ENCODE measurements around the gene IRF2. TPM values are rescaled to one million over a fixed set of nuclear protein-coding genes. Genes with fewer than 3 reads are reported as not detected.
A peak's percentile ranks its signal among the peaks of the same experiment; 100 is the strongest.

Gene IRF2
- total RNA-seq, 2 experiments from 2014 or later, result 59.7 to 65.3 TPM

GRCh38 chr4:184404047-184404446, 70.3 kb downstream of the IRF2 start:
- peaks cover 22% of the 10 kb centered on the region for H3K4me1 Mint-ChIP-seq (ENCODE audit: low read depth)
- ChIA-PET CTCF (no interaction called here), POLR2A (no interaction called here)
- H3K4me3 Mint-ChIP-seq, result no peak overlapping the region
- no peaks in the 10 kb centered on the region for H3K9me3 Mint-ChIP-seq (ENCODE audit: insufficient read depth)
- H3K27ac Mint-ChIP-seq, result no peak overlapping the region
- ATAC-seq, result no peak
- peaks cover 80% of the 10 kb centered on the region for H3K36me3 Mint-ChIP-seq (ENCODE audit: low read depth)
- H3K27me3 Mint-ChIP-seq (ENCODE audit: low read depth), result no peaks in the 10 kb centered on the region
- no peak for DNase-seq

DNA sequence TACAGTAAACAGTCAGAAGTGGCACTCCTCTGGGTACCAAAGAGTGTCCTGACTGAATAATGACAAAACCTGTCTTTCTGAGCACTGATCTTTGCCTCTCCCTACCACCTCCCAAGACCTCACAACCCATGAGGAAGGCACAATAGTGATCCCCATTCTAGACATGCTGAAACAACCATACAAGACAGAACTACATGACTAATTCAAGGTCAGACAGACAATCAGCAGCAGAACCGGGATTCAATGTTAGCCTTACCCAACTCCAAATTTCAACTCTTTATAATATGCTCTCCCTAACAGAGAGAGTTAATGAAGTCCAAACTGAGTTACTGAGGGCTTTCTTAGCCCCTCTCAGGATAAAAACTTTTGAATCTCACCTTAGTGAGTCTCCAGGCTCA, 71.0 kb downstream of the IRF2 start:
- Mint-ChIP-seq H3K4me1 (ENCODE audit: low read depth) (peaks cover 15% of the 10 kb centered on the region), H3K36me3 (ENCODE audit: low read depth) (peaks cover 80% of the 10 kb centered on the region), H3K27me3 (ENCODE audit: low read depth) (no peaks in the 10 kb centered on the region), H3K9me3 (ENCODE audit: insufficient read depth) (no peaks in the 10 kb centered on the region), H3K27ac (no peak overlapping the region), H3K4me3 (no peak overlapping the region)
- ATAC-seq (no peak), DNase-seq (no peak)
- CTCF ChIA-PET, result no interaction called here
- POLR2A ChIA-PET, result no interaction called here

- ATAC-seq, result no peak
- Mint-ChIP-seq H3K27me3 (ENCODE audit: low read depth) (no peaks in the 10 kb centered on the region), H3K4me1 (ENCODE audit: low read depth) (peaks cover 10% of the 10 kb centered on the region), H3K9me3 (ENCODE audit: insufficient read depth) (no peaks in the 10 kb centered on the region), H3K4me3 (no peak overlapping the region), H3K36me3 (ENCODE audit: low read depth) (peaks cover 79% of the 10 kb centered on the region), H3K27ac (no peak overlapping the region)
- ChIA-PET POLR2A (no interaction called here), CTCF (no interaction called here)
- DNase-seq, result no peak
Measured at GRCh38 chr4:184402740-184403383, 71.5 kb downstream of the IRF2 start.

DNA sequence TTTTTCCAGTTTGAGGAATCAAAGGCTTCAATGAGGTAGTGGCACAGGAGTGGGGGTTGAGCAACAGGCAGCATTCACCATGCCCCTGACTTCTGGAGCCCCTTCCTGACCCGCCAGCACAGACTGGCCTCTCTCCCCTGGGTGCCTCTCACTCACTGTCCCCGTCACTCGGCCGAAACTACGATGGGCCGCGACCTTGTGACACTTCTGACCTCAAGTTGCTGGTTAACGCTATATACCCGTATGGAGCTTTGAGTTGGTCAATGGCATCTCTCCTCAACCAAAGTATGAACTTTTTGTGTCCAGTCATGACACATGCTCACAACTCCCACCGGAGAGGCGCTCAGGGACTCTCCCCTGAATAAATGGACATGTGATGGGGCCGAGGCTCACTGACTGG, 72.1 kb downstream of the IRF2 start:
- Mint-ChIP-seq H3K4me3 (no peak overlapping the region), H3K27me3 (ENCODE audit: low read depth) (no peaks in the 10 kb centered on the region), H3K9me3 (ENCODE audit: insufficient read depth) (no peaks in the 10 kb centered on the region), H3K36me3 (ENCODE audit: low read depth) (peaks cover 79% of the 10 kb centered on the region), H3K27ac (no peak overlapping the region), H3K4me1 (ENCODE audit: low read depth) (peaks cover 13% of the 10 kb centered on the region)
- DNase-seq (no peak), ATAC-seq (no peak)
- ChIA-PET POLR2A (no interaction called here), CTCF (no interaction called here)

GRCh38 chr4:184401397-184402171, 72.8 kb downstream of the IRF2 start:
- H3K27ac Mint-ChIP-seq, result peak overlapping the region; percentile 16
- DNase-seq (no peak), ATAC-seq (no peak)
- H3K27me3 Mint-ChIP-seq (ENCODE audit: low read depth), result no peaks in the 10 kb centered on the region
- no peaks in the 10 kb centered on the region for H3K9me3 Mint-ChIP-seq (ENCODE audit: insufficient read depth)
- CTCF ChIA-PET, result no interaction called here
- H3K4me3 Mint-ChIP-seq, result no peak overlapping the region
- POLR2A ChIA-PET, result no interaction called here
- peaks cover 12% of the 10 kb centered on the region for H3K4me1 Mint-ChIP-seq (ENCODE audit: low read depth)
- H3K36me3 Mint-ChIP-seq (ENCODE audit: low read depth), result peaks cover 79% of the 10 kb centered on the region

- H3K9me3 Mint-ChIP-seq (ENCODE audit: insufficient read depth), result no peaks in the 10 kb centered on the region
- CTCF ChIA-PET, result no interaction called here
- no peak overlapping the region for H3K4me3 Mint-ChIP-seq
- no peak for DNase-seq
- peaks cover 84% of the 10 kb centered on the region for H3K36me3 Mint-ChIP-seq (ENCODE audit: low read depth)
- H3K27me3 Mint-ChIP-seq (ENCODE audit: low read depth), result no peaks in the 10 kb centered on the region
- H3K4me1 Mint-ChIP-seq (ENCODE audit: low read depth), result peaks cover 14% of the 10 kb centered on the region
- H3K27ac Mint-ChIP-seq, result peak overlapping the region; percentile 16
- POLR2A ChIA-PET, result no interaction called here
- no peak for ATAC-seq
Measured at GRCh38 chr4:184400891-184401290, 73.5 kb downstream of the IRF2 start.

DNA sequence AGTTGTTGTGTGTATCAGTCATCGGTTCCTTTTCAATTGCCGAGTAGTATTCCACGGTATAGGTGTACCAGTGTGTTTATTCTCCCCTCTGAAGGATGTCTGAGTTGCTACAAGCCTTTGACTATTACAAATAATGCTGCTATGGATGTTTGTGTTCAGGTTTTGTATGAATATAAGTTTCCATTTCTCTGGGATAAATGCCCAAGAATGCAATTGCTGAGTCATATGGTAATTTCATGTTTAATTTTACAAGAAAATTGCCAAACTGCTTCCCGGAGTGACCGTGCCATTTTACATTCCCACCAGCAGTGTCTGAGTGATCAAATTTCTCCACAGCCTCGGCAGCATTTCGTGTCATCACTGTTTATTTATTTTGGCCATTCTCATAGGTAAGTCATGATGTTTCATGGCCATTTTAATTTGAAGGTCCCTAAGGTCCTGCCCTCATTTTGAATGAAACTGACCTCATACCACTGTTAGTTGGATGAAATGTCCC, 73.9 kb downstream of the IRF2 start:
- ChIA-PET CTCF (no interaction called here), POLR2A (no interaction called here)
- Mint-ChIP-seq H3K27me3 (ENCODE audit: low read depth) (no peaks in the 10 kb centered on the region), H3K9me3 (ENCODE audit: insufficient read depth) (no peaks in the 10 kb centered on the region), H3K36me3 (ENCODE audit: low read depth) (peaks cover 84% of the 10 kb centered on the region), H3K4me3 (no peak overlapping the region), H3K27ac (no peak overlapping the region), H3K4me1 (ENCODE audit: low read depth) (peaks cover 16% of the 10 kb centered on the region)
- DNase-seq, result no peak
- ATAC-seq, result no peak

DNA sequence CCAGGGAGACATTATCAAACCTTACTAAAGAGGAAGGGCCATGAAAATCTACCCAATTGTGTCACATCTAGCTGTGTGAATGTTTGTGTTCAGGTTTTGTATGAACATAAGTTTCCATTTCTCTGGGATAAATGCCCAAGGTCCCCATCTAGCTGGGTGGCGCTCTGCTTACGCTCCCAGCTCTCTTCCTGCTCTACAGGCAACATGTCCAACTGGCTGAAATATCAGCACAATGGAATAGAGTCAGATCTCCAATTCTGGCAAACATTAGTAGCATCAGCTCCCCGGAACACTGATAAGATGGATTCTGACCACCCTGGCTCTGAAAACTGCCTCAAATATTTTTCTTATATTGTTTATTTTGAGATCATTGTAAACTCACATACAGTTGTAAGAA, 74.8 kb downstream of the IRF2 start:
- POLR2A ChIA-PET, result no interaction called here
- no peak for DNase-seq
- Mint-ChIP-seq H3K9me3 (ENCODE audit: insufficient read depth) (no peaks in the 10 kb centered on the region), H3K4me3 (no peak overlapping the region), H3K27ac (no peak overlapping the region), H3K36me3 (ENCODE audit: low read depth) (peaks cover 83% of the 10 kb centered on the region), H3K4me1 (ENCODE audit: low read depth) (peaks cover 18% of the 10 kb centered on the region), H3K27me3 (ENCODE audit: low read depth) (no peaks in the 10 kb centered on the region)
- no peak for ATAC-seq
- CTCF ChIA-PET, result interaction anchor here (0.7 to 1.2 kb wide), 2 partner anchors 11 to 13 kb away, joined by 3 read pairs; no protein-coding TSS in a partner anchor

DNA sequence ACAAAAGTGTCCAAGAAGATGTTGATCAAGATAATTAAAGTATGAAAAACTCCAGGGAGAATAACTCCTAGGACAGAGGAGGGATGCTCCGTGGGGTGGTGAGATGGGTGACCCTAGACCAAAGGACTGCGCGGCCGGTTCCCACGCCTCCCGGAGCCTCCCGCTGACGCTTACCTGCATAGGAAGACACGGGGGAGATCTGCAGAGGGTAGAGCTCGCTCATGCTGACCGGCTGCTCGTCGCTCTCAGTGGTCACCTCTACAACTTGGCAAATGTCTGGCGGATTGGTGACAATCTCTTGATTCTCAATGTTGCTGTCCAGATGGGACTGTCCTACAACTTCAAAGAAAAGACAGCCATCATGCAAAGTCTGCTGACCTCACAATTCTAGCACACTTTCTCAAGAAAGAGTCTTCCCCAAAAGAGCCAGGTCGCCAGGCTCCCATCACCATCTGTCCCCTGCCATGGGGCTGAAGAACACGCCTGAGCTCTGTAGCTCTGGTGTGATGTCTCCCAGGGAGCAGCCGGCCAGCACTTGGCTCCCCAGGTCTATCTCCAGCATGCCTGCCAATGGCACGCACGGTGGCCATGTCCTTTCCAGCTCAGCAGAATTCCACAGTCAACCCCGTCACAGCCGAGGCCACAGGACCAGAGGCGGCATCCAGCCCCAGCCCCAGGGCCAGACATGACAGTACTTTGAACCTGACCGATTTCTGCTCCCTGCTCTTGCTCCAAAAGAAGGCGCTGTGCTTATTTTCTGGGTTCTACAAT, 75.4 kb downstream of the IRF2 start:
- DNase-seq (no peak), ATAC-seq (no peak)
- Mint-ChIP-seq H3K36me3 (ENCODE audit: low read depth) (peaks cover 85% of the 10 kb centered on the region), H3K27ac (peak overlapping the region; percentile 19), H3K4me1 (ENCODE audit: low read depth) (peaks cover 18% of the 10 kb centered on the region), H3K27me3 (ENCODE audit: low read depth) (no peaks in the 10 kb centered on the region), H3K9me3 (ENCODE audit: insufficient read depth) (no peaks in the 10 kb centered on the region), H3K4me3 (no peak overlapping the region)
- CTCF ChIA-PET, result interaction anchor here (0.7 to 1.2 kb wide), 2 partner anchors 10 to 14 kb away, joined by 3 read pairs; no protein-coding TSS in a partner anchor
- POLR2A ChIA-PET, result no interaction called here

DNA sequence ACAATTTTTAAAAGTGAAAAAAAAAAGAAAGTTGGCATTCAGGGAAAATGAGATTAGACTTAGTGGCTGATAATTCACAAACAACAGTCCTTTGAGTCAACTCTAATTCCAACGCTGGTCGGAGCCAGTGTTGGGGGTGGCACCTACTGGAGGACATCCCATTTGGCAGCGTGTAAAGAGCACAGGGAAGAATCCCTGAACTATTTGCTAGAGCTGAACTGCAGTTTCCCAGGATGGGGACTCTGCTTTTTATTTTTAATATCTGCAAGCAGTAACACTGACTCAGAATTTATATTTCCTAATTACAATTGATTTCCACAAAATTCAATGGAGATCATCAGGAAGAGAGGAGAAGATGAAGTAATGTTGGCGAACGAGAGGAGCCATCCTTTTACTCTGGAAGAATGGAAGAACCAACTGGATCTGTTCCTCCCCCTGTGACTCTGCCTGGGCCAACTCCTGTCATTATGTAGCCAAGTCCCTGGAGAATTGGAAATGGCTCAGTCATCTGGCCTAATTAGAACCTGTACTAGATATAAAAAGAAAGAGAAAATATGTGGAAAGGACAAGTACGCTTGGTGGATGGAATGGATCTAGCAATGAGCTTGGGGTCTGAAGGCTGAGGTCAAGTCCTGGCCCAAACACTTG, 76.7 kb downstream of the IRF2 start:
- H3K4me1 Mint-ChIP-seq (ENCODE audit: low read depth), result peaks cover 16% of the 10 kb centered on the region
- H3K27me3 Mint-ChIP-seq (ENCODE audit: low read depth), result no peaks in the 10 kb centered on the region
- DNase-seq (no peak), ATAC-seq (no peak)
- ChIA-PET POLR2A (no interaction called here), CTCF (no interaction called here)
- no peaks in the 10 kb centered on the region for H3K9me3 Mint-ChIP-seq (ENCODE audit: insufficient read depth)
- no peak overlapping the region for H3K4me3 Mint-ChIP-seq
- no peak overlapping the region for H3K27ac Mint-ChIP-seq
- H3K36me3 Mint-ChIP-seq (ENCODE audit: low read depth), result peaks cover 85% of the 10 kb centered on the region

- DNase-seq (no peak), ATAC-seq (no peak)
- Mint-ChIP-seq H3K9me3 (ENCODE audit: insufficient read depth) (no peaks in the 10 kb centered on the region), H3K4me1 (ENCODE audit: low read depth) (peaks cover 13% of the 10 kb centered on the region), H3K27ac (no peak overlapping the region), H3K27me3 (ENCODE audit: low read depth) (no peaks in the 10 kb centered on the region), H3K36me3 (ENCODE audit: low read depth) (peaks cover 87% of the 10 kb centered on the region), H3K4me3 (no peak overlapping the region)
- ChIA-PET CTCF (interaction anchor here (1.7 kb wide), 1 partner anchor 44 kb away, joined by 3 read pairs; no protein-coding TSS in a partner anchor), POLR2A (interaction anchor here (1.0 kb wide), 1 partner anchor 141 kb away, joined by 3 read pairs; no protein-coding TSS in a partner anchor)
Measured at GRCh38 chr4:184396570-184397515, 77.5 kb downstream of the IRF2 start.

Measured in activated CD8-positive, alpha-beta T cell treated with anti-CD3 and anti-CD28 coated beads, Interleukin-2, amount 10 ng/mL, durations not matched to agents 7 days and 5 days (primary cell).